Measurements from ENCODE around the gene HNRNPR. TPM values are rescaled to one million over a fixed set of nuclear protein-coding genes. Genes with fewer than 3 reads are reported as not detected.
A peak's percentile ranks its signal among the peaks of the same experiment; 100 is the strongest.

HNRNPR gene
- 415 TPM for polyA plus RNA-seq (2013, experiment 1 of 4)
- 410 TPM for polyA plus RNA-seq (2013, experiment 2 of 4)
- 267 TPM for polyA plus RNA-seq (2013, experiment 3 of 4)
- polyA plus RNA-seq (2013, experiment 4 of 4): 294 TPM

DNA sequence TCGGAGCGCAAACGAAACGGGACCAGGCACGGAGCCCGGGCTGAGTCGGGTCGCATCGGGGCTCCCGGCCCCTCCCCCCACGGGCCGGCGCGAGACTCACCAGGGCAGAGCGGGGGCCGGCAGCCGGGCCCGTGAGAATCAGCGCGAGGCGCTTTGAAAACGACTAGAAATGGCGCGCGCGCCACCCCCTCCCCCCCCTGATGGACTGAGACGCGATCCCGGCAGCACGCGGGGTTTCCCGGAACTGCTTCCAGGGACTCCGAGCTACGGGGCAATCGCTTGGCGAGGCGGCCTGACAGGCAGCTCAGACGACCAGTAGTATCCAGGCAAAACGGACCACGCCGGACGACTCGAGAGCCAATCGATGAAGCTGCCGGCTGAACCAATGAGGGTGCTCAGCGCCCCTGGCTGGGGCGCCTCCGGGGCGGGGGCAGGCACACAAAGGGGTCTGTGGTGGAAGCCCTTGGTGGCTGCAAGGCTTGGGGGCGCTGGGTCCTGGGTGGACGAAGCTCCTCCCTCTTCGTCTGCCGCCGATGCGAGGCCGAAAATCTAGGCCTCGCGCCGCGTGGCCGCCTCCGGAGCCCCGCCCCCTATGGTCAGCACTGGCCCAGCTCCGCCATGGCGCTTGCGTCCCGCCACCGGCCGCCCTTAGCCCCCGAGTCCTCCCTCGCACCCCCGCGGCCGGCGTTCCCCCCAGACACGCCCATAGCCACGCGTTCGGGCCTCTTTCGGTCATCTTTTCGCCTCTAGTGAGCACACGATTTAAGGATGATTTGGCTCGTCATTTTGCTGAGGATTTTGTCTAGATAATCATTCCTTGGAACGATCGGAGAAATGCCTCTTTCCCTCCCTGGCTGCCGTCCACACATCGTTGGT is at the start of gene HNRNPR:
Gene HNRNPR (minus strand): TSS at position 174 of the 876 bp plus-strand sequence. CDS start 3,276 bp downstream, outside the sequence.
- Histone ChIP-seq H3K4me3 (ENCODE audit: insufficient read depth, low read depth, low read length) (peak within 1 kb of the TSS; percentile 57), H3K36me3 (ENCODE audit: control insufficient read depth, insufficient read depth, low read length) (no peaks in the 10 kb centered on the region), H3K9me3 (ENCODE audit: control insufficient read depth, low read length) (no peaks in the 10 kb centered on the region), H3K27me3 (ENCODE audit: control insufficient read depth, insufficient read depth, low read length, poor library complexity, severe bottlenecking) (peaks cover 13% of the 10 kb centered on the region), H3K4me1 (ENCODE audit: control insufficient read depth, insufficient read depth, low read length) (peaks cover 23% of the 10 kb centered on the region), H3K27ac (ENCODE audit: insufficient read depth, low read depth, low read length, poor library complexity, severe bottlenecking) (peak within 1 kb of the TSS; percentile 96)
- 0 to 1% methylated on average over 87 of the region's 87 CpGs for WGBS, 2 experiments

- no peak overlapping the region for H3K27ac ChIP-seq (ENCODE audit: insufficient read depth, low read depth, low read length, poor library complexity, severe bottlenecking)
- no peak overlapping the region for H3K4me3 ChIP-seq (ENCODE audit: insufficient read depth, low read depth, low read length)
- H3K4me1 ChIP-seq (ENCODE audit: control insufficient read depth, insufficient read depth, low read length): peaks cover 5% of the 10 kb centered on the region
- H3K27me3 ChIP-seq (ENCODE audit: control insufficient read depth, insufficient read depth, low read length, poor library complexity, severe bottlenecking): peaks cover 67% of the 10 kb centered on the region
- H3K9me3 ChIP-seq (ENCODE audit: control insufficient read depth, low read length): no peaks in the 10 kb centered on the region
- WGBS, 2 experiments: 93% methylated on average over 15 of the region's 15 CpGs
- H3K36me3 ChIP-seq (ENCODE audit: control insufficient read depth, insufficient read depth, low read length): no peaks in the 10 kb centered on the region
Measured at GRCh38 chr1:23393706-23394105, 49.6 kb upstream of the HNRNPR start.

DNA sequence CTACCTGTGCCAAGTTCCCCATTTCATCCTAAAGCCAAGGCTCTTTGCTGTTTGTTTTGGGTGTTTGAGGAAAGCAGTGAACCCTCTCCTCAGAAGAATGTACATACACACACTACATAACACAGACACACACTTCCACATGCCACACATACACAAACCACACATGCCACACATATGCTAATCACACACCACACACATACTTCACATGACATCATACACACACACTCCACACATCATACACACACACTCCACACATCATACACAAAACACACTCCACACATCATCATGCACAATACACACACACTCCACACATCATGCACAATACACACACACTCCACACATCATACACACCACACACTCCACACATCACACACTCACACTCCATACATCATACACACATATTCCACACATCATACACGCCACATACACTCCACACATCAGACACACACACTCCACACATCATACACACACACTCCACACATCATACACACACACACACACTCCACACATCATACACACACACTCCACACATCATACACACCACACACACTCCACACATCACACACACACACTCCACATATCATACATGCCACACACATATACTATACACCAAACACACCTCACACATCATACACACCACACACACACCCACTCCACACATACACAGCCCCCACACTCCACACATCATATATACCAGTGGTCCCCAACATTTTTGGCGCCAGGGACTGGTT is 48.2 kb upstream of the HNRNPR start:
- Histone ChIP-seq H3K4me3 (ENCODE audit: insufficient read depth, low read depth, low read length) (no peak overlapping the region), H3K27me3 (ENCODE audit: control insufficient read depth, insufficient read depth, low read length, poor library complexity, severe bottlenecking) (peaks cover 63% of the 10 kb centered on the region), H3K27ac (ENCODE audit: insufficient read depth, low read depth, low read length, poor library complexity, severe bottlenecking) (no peak overlapping the region), H3K4me1 (ENCODE audit: control insufficient read depth, insufficient read depth, low read length) (peaks cover 5% of the 10 kb centered on the region), H3K36me3 (ENCODE audit: control insufficient read depth, insufficient read depth, low read length) (no peaks in the 10 kb centered on the region), H3K9me3 (ENCODE audit: control insufficient read depth, low read length) (no peaks in the 10 kb centered on the region)
- 69 to 78% methylated on average over 2 of the region's 2 CpGs for WGBS, 2 experiments

- peaks cover 66% of the 10 kb centered on the region for H3K27me3 ChIP-seq (ENCODE audit: control insufficient read depth, insufficient read depth, low read length, poor library complexity, severe bottlenecking)
- H3K36me3 ChIP-seq (ENCODE audit: control insufficient read depth, insufficient read depth, low read length): no peaks in the 10 kb centered on the region
- H3K9me3 ChIP-seq (ENCODE audit: control insufficient read depth, low read length): no peaks in the 10 kb centered on the region
- no peak overlapping the region for H3K4me3 ChIP-seq (ENCODE audit: insufficient read depth, low read depth, low read length)
- 75 to 79% methylated on average over 9 of the region's 9 CpGs for WGBS, 2 experiments
- no peak overlapping the region for H3K27ac ChIP-seq (ENCODE audit: insufficient read depth, low read depth, low read length, poor library complexity, severe bottlenecking)
- no peaks in the 10 kb centered on the region for H3K4me1 ChIP-seq (ENCODE audit: control insufficient read depth, insufficient read depth, low read length)
Measured at GRCh38 chr1:23389837-23390321, 45.8 kb upstream of the HNRNPR start.

- Histone ChIP-seq H3K36me3 (ENCODE audit: control insufficient read depth, insufficient read depth, low read length) (no peaks in the 10 kb centered on the region), H3K9me3 (ENCODE audit: control insufficient read depth, low read length) (no peaks in the 10 kb centered on the region), H3K27ac (ENCODE audit: insufficient read depth, low read depth, low read length, poor library complexity, severe bottlenecking) (no peak overlapping the region), H3K4me1 (ENCODE audit: control insufficient read depth, insufficient read depth, low read length) (no peaks in the 10 kb centered on the region), H3K27me3 (ENCODE audit: control insufficient read depth, insufficient read depth, low read length, poor library complexity, severe bottlenecking) (peaks cover 70% of the 10 kb centered on the region), H3K4me3 (ENCODE audit: insufficient read depth, low read depth, low read length) (no peak overlapping the region)
- 88 to 91% methylated on average over 8 of the region's 8 CpGs for WGBS, 2 experiments
Measured at GRCh38 chr1:23387494-23387893, 43.4 kb upstream of the HNRNPR start.

- H3K27me3 ChIP-seq (ENCODE audit: control insufficient read depth, insufficient read depth, low read length, poor library complexity, severe bottlenecking): peaks cover 84% of the 10 kb centered on the region
- H3K36me3 ChIP-seq (ENCODE audit: control insufficient read depth, insufficient read depth, low read length): no peaks in the 10 kb centered on the region
- no peaks in the 10 kb centered on the region for H3K4me1 ChIP-seq (ENCODE audit: control insufficient read depth, insufficient read depth, low read length)
- no peak overlapping the region for H3K4me3 ChIP-seq (ENCODE audit: insufficient read depth, low read depth, low read length)
- WGBS, 2 experiments: 86 to 87% methylated on average over 14 of the region's 14 CpGs
- H3K9me3 ChIP-seq (ENCODE audit: control insufficient read depth, low read length): no peaks in the 10 kb centered on the region
- H3K27ac ChIP-seq (ENCODE audit: insufficient read depth, low read depth, low read length, poor library complexity, severe bottlenecking): no peak overlapping the region
Measured at GRCh38 chr1:23385119-23385621, 41.1 kb upstream of the HNRNPR start.

- Histone ChIP-seq H3K27ac (ENCODE audit: insufficient read depth, low read depth, low read length, poor library complexity, severe bottlenecking) (no peak overlapping the region), H3K4me1 (ENCODE audit: control insufficient read depth, insufficient read depth, low read length) (no peaks in the 10 kb centered on the region), H3K4me3 (ENCODE audit: insufficient read depth, low read depth, low read length) (no peak overlapping the region), H3K27me3 (ENCODE audit: control insufficient read depth, insufficient read depth, low read length, poor library complexity, severe bottlenecking) (peaks cover 80% of the 10 kb centered on the region), H3K36me3 (ENCODE audit: control insufficient read depth, insufficient read depth, low read length) (no peaks in the 10 kb centered on the region), H3K9me3 (ENCODE audit: control insufficient read depth, low read length) (no peaks in the 10 kb centered on the region)
- WGBS, 2 experiments: 78 to 81% methylated on average over 11 of the region's 11 CpGs
Measured at GRCh38 chr1:23384312-23385058, 40.4 kb upstream of the HNRNPR start.

- H3K4me1 ChIP-seq (ENCODE audit: control insufficient read depth, insufficient read depth, low read length): no peaks in the 10 kb centered on the region
- 85 to 90% methylated on average over 8 of the region's 8 CpGs for WGBS, 2 experiments
- H3K27ac ChIP-seq (ENCODE audit: insufficient read depth, low read depth, low read length, poor library complexity, severe bottlenecking): no peak overlapping the region
- H3K27me3 ChIP-seq (ENCODE audit: control insufficient read depth, insufficient read depth, low read length, poor library complexity, severe bottlenecking): peaks cover 75% of the 10 kb centered on the region
- no peaks in the 10 kb centered on the region for H3K9me3 ChIP-seq (ENCODE audit: control insufficient read depth, low read length)
- H3K36me3 ChIP-seq (ENCODE audit: control insufficient read depth, insufficient read depth, low read length): no peaks in the 10 kb centered on the region
- H3K4me3 ChIP-seq (ENCODE audit: insufficient read depth, low read depth, low read length): no peak overlapping the region
Measured at GRCh38 chr1:23383577-23384311, 39.7 kb upstream of the HNRNPR start.

- peaks cover 8% of the 10 kb centered on the region for H3K4me1 ChIP-seq (ENCODE audit: control insufficient read depth, insufficient read depth, low read length)
- H3K27ac ChIP-seq (ENCODE audit: insufficient read depth, low read depth, low read length, poor library complexity, severe bottlenecking): no peak overlapping the region
- peaks cover 63% of the 10 kb centered on the region for H3K27me3 ChIP-seq (ENCODE audit: control insufficient read depth, insufficient read depth, low read length, poor library complexity, severe bottlenecking)
- no peaks in the 10 kb centered on the region for H3K36me3 ChIP-seq (ENCODE audit: control insufficient read depth, insufficient read depth, low read length)
- WGBS, 2 experiments: 91 to 96% methylated on average over 5 of the region's 5 CpGs
- no peaks in the 10 kb centered on the region for H3K9me3 ChIP-seq (ENCODE audit: control insufficient read depth, low read length)
- no peak overlapping the region for H3K4me3 ChIP-seq (ENCODE audit: insufficient read depth, low read depth, low read length)
Measured at GRCh38 chr1:23381233-23381885, 37.3 kb upstream of the HNRNPR start.

Data from ectodermal cell (in vitro differentiated cells).